Measurements from ENCODE around the gene ZNF160.

Gene ZNF160

DNA sequence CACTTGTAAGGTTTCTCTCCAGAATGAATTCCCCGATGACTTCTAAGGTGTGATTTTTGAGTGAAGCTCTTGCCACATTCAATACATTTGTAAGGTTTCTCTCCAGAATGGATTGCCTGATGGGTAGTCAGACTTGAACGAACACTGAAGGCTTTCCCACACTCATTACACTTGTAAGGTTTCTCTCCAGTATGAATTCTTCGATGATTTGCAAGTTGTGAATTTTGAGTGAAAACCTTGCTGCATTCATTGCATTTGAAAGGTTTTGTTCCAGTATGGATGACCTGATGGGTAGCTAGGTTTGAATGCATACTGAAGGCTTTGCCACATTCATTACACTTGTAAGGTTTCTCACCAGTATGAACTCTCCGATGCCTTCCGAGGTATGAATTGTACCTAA lies 34.4 kb downstream of the ZNF160 start:
- Histone ChIP-seq H3K4me1 (ENCODE audit: low read length) (no peaks in the 10 kb centered on the region), H4K20me1 (ENCODE audit: insufficient read depth, low read length) (no peaks in the 10 kb centered on the region), H3K27ac (ENCODE audit: low read length) (no peak overlapping the region), H3K9me3 (replicated peaks; ENCODE audit: insufficient read depth, low read length) (no peaks in the 10 kb centered on the region), H3K9ac (ENCODE audit: low read length) (no peak overlapping the region), H3K27me3 (replicated peaks; ENCODE audit: insufficient read depth, low read length) (no peaks in the 10 kb centered on the region), H3F3A (ENCODE audit: insufficient read depth, low read length) (no peaks in the 10 kb centered on the region), H2AFZ (ENCODE audit: low read length) (no peak overlapping the region), H3K4me2 (ENCODE audit: low read depth, low read length) (no peak overlapping the region), H3K9me2 (replicated peaks; ENCODE audit: insufficient read depth, low read length) (no peaks in the 10 kb centered on the region), H3K79me2 (ENCODE audit: low read length) (no peaks in the 10 kb centered on the region), H3K4me3 (ENCODE audit: low read length) (no peak overlapping the region), H3K36me3 (replicated peaks; ENCODE audit: insufficient read depth, low read length) (no peaks in the 10 kb centered on the region)
- no peak for DNase-seq
- TF ChIP-seq, protein P1, sequence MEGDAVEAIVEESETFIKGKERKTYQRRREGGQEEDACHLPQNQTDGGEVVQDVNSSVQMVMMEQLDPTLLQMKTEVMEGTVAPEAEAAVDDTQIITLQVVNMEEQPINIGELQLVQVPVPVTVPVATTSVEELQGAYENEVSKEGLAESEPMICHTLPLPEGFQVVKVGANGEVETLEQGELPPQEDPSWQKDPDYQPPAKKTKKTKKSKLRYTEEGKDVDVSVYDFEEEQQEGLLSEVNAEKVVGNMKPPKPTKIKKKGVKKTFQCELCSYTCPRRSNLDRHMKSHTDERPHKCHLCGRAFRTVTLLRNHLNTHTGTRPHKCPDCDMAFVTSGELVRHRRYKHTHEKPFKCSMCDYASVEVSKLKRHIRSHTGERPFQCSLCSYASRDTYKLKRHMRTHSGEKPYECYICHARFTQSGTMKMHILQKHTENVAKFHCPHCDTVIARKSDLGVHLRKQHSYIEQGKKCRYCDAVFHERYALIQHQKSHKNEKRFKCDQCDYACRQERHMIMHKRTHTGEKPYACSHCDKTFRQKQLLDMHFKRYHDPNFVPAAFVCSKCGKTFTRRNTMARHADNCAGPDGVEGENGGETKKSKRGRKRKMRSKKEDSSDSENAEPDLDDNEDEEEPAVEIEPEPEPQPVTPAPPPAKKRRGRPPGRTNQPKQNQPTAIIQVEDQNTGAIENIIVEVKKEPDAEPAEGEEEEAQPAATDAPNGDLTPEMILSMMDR (IDR thresholded peaks at IDR 0.05; ENCODE audit: low read length), result no peak
- TF ChIP-seq EZH2 (optimal IDR thresholded peaks at IDR 0.05; ENCODE audit: low read depth, low read length) (no peak), EZH2phosphoT487 (IDR thresholded peaks at IDR 0.05; ENCODE audit: low read length) (no peak)

- no peak for DNase-seq
- Histone ChIP-seq H3K9me3 (replicated peaks; ENCODE audit: insufficient read depth, low read length) (no peaks in the 10 kb centered on the region), H3K36me3 (replicated peaks; ENCODE audit: insufficient read depth, low read length) (no peaks in the 10 kb centered on the region)
Measured at GRCh38 chr19:53068199-53068598, 35.0 kb downstream of the ZNF160 start.

DNA sequence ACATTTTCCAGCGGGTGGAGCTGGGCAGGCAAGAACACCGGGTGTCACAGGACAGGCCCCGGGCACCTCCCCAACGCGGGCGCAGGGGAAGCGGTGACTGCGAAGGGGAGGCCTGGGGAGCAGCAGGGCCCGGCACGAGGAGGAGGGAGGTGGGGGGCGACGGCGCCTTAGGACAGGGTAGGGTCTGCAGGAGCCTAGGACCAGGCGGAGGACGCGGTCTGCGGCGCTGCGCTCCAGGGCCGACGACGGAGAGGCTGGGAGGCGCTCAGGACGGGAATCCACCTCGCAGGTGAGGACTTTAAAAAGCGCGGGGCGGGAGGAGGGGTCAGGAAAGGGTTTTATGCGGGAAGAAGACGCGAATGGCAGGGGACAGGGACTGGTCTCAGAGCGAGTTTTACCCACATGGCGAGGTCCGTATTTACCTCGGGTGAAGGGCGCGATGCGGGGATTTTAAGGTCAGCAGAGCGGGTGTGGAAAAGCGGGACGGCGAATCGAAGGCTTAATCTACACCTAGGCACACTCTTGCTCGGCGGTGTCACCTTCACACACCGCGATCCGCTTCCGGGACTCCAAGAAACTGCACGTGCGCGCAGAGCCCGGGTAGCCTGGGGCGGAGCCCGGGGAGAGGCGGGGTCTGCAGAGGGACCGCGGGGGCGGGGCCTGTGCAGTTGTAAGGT lies 45.2 kb downstream of the ZNF160 start:
- H3K79me2 ChIP-seq (ENCODE audit: low read length), result no peaks in the 10 kb centered on the region
- H3K4me1 ChIP-seq (ENCODE audit: low read length), result no peaks in the 10 kb centered on the region
- no peaks in the 10 kb centered on the region for H3K36me3 ChIP-seq (replicated peaks; ENCODE audit: insufficient read depth, low read length)
- H3K9ac ChIP-seq (ENCODE audit: low read length), result no peak overlapping the region
- TF ChIP-seq EZH2phosphoT487 (IDR thresholded peaks at IDR 0.05; ENCODE audit: low read length) (no peak), EZH2 (optimal IDR thresholded peaks at IDR 0.05; ENCODE audit: low read depth, low read length) (no peak)
- TF ChIP-seq, protein P1 (IDR thresholded peaks at IDR 0.05; ENCODE audit: low read length), result no peak
- H3K27ac ChIP-seq (ENCODE audit: low read length), result no peak overlapping the region
- no peaks in the 10 kb centered on the region for H3K9me2 ChIP-seq (replicated peaks; ENCODE audit: insufficient read depth, low read length)
- H3K4me2 ChIP-seq (ENCODE audit: low read depth, low read length), result no peak overlapping the region
- no peak overlapping the region for H2AFZ ChIP-seq (ENCODE audit: low read length)
- no peak overlapping the region for H3K4me3 ChIP-seq (ENCODE audit: low read length)
- no peaks in the 10 kb centered on the region for H3K27me3 ChIP-seq (replicated peaks; ENCODE audit: insufficient read depth, low read length)
- H3K9me3 ChIP-seq (replicated peaks; ENCODE audit: insufficient read depth, low read length), result no peaks in the 10 kb centered on the region
- no peaks in the 10 kb centered on the region for H4K20me1 ChIP-seq (ENCODE audit: insufficient read depth, low read length)
- DNase-seq, result no peak
- no peaks in the 10 kb centered on the region for H3F3A ChIP-seq (ENCODE audit: insufficient read depth, low read length)

More at GRCh38 chr19:53068199-53068598, 35.0 kb downstream of the ZNF160 start:
- Histone ChIP-seq H3K27me3 (replicated peaks; ENCODE audit: insufficient read depth, low read length) (no peaks in the 10 kb centered on the region), H4K20me1 (ENCODE audit: insufficient read depth, low read length) (no peaks in the 10 kb centered on the region), H3K4me1 (ENCODE audit: low read length) (no peaks in the 10 kb centered on the region), H3K4me3 (ENCODE audit: low read length) (no peak overlapping the region), H3F3A (ENCODE audit: insufficient read depth, low read length) (no peaks in the 10 kb centered on the region), H3K9ac (ENCODE audit: low read length) (no peak overlapping the region), H3K9me2 (replicated peaks; ENCODE audit: insufficient read depth, low read length) (no peaks in the 10 kb centered on the region), H3K27ac (ENCODE audit: low read length) (no peak overlapping the region), H3K4me2 (ENCODE audit: low read depth, low read length) (no peak overlapping the region), H2AFZ (ENCODE audit: low read length) (no peak overlapping the region), H3K79me2 (ENCODE audit: low read length) (no peaks in the 10 kb centered on the region)
- TF ChIP-seq EZH2phosphoT487 (IDR thresholded peaks at IDR 0.05; ENCODE audit: low read length) (no peak), EZH2 (optimal IDR thresholded peaks at IDR 0.05; ENCODE audit: low read depth, low read length) (no peak)
- TF ChIP-seq, protein P1 (IDR thresholded peaks at IDR 0.05; ENCODE audit: low read length), result no peak
